NCI-H748 (cell line): ENCODE data around the gene RAC2.
A peak's percentile ranks its signal among the peaks of the same experiment; 100 is the strongest.

Experiments used
- DNase-seq: peaks from one replicate; lab custom pipeline; 2025; ENCODE audit not compliant: unreplicated experiment; lab: John Stamatoyannopoulos, UW

Gene RAC2

DNA sequence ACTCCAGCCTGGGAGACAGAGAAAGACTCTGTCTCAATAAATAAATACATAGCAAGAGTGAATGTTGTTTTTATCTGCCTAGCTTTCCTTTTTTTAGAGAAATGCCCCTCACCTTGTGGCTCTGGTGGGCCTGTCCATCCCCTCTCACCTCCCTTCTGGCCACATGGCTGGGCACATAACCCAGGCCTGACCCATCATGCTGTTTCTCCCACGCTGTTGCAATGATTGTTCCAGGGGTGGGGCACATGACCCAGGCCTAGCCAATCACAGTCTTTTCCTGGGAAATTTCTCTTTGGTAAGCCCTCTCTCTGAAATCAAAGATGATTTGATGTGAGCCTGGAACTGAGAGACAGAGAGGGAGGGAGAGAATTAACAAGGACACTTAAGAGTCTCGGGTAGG lies 32.7 kb upstream of the RAC2 start:
- DNase-seq, result no peak

DNA sequence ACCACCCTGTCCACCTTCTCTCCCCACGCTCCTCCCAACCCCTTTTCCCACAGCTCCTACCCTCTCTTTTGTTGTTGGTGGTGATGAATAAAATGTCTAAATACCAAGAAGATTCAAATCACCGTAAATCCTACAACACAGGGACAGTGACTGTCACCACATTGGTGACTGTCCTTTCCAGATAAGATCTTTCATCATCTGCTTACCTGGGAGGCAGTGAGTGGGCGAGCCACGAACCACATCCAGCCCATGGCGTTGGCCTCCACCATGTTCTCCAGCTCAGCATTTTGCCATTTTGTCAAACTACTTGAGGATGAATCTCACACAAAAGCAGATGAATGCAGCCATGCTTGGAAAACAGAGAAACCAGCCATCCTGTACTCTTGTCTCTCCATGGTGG lies 31.6 kb upstream of the RAC2 start:
- no peak for DNase-seq

DNA sequence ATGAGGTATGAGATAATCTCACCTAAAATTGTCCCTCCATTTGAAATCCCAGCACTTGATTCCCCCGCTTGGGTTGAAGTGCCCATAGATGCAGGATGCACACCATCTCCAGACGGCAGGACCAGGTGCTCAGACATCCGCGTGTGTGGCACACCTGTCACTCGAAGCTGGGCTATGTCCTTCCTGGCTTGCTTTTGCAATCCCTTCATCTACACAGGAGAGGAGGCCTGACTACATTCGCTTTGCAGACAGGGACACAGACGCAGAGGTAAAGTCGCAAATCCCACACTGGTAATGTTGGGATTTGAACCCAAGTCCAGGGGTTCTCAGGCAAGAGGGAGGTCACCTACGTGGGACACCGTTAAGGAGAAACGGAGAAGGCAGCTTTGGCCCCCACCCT lies 31.1 kb upstream of the RAC2 start:
- DNase-seq, result no peak

- no peak for DNase-seq
Measured at GRCh38 chr22:37274380-37274862, 30.4 kb upstream of the RAC2 start.

- DNase-seq, result no peak
Measured at GRCh38 chr22:37273846-37274225, 29.8 kb upstream of the RAC2 start.

DNA sequence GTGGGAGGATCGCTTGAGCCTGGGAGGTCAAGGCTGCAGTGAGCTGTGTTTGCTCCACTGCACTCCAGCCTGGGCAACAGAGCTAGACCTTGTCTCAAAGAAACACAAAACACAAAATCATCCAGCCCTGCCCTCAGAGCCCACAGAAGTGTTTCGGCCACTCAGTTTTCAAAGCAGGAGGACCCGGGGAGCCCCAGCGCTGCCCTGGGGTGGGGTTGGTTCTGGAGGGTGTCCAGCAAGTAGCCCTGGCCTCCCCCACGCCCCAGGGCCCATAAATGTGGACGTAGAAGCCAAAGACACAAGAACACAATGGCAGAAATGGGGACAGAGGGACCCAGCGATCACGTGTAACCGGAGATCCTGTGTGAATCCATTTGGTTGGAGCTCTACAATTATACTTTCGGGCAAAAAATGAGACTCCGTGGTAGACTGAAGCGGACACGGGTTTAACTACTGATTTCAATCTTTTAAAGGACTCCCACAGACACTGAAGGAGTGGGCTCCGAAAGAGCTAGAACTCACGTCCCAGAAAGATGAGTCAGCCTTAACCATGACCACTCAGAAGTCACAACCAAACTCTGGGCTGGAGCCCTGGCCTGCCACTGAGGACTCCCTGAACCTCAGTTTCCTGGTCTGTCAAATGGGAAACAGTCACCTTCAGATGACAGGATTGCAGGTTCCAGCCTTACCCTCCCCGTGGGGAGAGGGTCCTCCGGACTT lies 29.2 kb upstream of the RAC2 start:
- no peak for DNase-seq

DNA sequence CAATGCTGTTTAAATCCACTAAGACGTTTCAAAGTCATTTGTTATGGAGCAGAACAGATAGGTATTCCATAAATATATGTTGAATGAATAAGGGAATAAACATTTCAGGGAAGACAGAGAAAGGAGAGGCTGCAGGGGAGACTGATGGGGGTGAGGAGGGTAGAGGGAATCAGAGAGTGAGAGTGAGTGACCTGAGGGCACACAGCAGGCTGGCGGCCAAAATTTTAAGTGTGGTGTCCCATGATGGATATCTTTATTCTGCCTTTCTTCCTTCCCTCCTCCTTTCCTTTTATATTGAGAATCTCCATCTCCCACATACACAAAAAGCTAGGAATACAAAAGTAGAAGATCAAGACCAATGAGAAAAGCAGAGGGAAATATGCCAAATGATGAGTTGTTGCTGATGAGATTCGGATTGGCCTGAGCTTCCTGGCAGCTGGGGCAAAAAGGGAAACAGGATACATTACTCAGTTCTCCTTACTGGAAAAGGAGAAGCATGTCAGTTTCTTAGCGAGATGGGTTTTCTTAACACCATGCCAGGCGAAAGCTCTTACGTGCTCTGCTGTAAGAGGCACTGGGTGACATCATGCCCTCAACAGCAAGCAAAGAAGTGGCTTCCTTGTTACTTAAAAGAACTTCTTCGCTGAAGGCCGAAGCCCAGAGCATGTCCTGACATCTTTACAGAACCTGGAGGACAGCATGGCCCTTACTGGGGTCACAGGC lies 27.0 kb upstream of the RAC2 start:
- DNase-seq, result no peak

DNA sequence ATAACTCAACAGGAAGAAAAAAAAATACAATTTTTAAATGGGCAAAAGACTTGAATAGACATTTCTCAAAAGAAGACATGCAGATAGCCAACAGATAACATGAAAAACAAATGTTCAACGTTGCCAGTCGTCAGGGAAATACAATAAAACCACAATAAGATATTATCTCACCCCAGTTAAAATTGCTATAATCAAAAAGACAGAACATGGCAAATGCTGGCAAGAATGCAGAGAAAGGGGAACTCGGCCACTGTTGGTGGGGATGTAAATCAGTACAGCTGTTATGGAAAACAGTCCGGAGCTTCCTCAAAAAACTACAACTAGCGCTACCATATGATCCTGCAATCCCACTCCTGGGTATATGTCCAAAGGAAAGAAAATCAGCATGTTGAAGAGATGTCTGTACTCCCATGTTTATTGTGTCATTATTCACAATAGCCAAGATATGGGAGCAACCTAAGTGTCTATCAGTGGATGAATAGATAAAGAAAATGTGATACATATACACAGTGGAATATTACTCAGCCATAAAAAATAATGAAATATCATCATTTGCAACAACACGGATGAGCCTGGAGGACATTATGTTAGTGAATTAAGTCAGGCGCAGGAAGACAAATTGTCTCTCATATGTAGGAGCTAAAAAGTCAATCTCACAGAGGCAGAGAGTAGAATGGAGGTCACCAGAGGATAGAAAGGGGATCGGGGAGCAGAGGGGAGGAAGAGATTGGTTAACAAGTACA lies 26.0 kb upstream of the RAC2 start:
- no peak for DNase-seq

- DNase-seq, result no peak
Measured at GRCh38 chr22:37267661-37268413, 23.8 kb upstream of the RAC2 start.

- DNase-seq, result peak; percentile 51
Measured at GRCh38 chr22:37267135-37267587, 23.1 kb upstream of the RAC2 start.

- DNase-seq, result no peak
Measured at GRCh38 chr22:37266581-37267134, 22.6 kb upstream of the RAC2 start.

DNA sequence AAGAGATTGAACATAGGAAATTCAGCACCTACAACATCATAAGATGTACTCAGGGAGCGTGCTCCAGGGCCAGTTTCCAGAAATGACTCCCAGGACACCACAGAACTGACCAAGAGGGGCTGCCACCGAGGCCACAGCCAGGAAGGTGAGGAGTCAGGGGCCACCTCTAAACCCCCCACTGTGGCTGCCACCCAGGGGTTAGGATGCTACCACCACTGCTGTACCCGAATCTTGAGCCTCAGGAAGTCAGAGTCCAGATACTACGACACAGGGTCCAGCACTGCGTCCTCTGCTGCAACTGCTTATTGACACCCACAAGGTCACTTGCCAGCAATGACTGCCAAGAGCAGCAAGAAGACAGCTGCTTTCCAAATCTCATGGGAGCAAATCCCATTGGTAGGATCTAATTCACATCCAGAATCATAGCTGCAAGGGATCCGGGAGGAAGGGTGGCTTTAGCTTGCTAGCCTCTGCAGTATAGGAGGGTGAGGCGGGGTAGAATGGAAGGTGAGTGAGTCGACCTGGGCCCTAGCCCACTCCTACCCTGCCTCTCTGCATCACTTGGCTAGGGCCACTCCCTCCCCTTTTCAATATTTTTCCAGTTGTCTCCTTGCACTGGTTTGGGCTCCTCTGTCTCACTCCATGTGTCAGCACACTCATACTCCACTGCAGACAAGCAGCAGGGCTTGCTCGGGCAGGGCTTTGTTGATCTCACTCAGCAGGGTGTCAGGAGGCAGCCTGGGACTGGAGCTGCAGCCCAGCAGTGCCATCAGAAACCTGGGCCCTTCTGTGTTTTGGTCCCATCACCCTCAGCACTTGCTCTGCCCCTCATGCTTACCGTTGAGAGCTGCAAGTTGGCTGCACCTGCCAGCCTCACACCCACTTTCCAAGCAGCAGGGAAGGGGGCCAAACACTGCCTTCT lies 20.2 kb upstream of the RAC2 start:
- DNase-seq, result no peak

- DNase-seq, result no peak
Measured at GRCh38 chr22:37262346-37262745, 18.3 kb upstream of the RAC2 start.

DNA sequence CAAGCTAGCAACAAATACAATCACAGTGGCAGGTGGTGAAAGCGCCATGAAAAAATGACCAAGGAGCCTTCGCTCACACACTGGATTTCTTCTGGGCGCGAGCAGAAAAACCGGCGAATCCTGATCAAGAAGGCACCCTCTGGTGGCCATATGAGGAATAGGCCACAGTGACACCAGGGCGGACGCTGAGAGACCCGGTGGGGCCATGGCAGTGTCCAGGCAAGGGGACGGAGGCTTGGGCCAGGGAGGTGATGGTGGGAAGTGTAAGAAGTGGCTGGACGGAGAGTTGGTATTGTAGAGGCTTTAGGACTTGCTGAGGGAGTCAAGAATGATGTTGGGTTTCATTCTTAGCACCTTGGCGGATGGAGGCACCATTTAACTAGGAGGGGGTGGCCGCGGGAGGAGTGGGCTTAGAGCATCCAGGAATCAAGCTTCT lies 16.9 kb upstream of the RAC2 start:
- DNase-seq, result peak; percentile 53

DNA sequence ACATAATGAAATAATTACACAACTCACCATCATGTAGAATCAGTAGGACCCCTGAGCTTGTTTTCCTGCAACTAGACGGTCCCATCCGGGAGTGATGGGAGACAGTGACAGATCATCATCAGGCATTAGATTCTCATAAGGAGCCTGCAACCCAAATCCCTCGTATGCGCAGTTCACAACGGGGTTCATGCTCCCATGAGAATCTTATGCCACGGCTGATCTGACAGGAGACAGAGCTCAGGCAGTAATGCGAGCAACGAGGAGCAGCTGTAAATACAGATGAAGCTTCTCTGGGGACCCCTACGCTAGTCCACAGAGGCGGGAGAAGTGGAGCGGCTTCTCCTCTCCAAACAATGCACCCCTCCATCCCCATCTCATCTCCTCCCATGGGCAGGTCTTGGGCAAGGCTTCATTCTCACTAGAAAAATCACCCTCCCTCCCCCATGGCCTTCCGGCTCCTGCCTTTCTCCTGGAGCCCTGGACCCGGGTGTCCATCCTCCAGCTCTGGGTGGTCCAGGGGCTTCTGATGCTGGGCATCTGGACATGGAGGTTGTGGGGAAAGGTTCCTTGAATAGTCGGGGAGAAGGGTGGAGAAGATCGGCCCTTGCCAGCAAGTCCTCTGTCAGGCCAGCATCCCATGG lies 16.2 kb upstream of the RAC2 start:
- DNase-seq, result no peak

DNA sequence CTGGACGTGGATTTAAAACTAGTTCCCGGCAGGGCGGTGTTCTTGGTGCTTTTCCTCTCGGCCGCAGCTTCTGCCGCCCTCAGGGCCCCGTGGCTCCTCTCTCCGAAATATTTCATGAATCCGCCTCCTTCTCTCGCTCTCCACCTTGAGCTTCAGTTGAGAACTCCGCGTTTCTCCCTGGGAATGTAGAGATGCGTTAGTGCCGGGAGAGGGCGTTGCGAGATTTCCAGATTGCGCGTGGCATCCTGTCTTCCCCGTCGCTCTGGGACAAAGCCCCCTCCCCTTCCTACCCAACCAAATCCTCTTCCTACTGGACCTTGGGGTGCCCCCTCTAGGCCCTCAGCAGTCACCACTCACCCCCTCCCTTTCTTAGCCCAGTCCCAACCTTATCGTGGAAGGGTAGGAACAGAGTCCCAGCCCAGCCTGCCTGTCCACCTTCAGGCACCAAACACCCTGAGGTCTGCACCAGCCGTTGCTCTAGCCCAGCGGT lies 15.5 kb upstream of the RAC2 start:
- no peak for DNase-seq

GRCh38 chr22:37258753-37259401 lies 14.8 kb upstream of the RAC2 start:
- no peak for DNase-seq

DNA sequence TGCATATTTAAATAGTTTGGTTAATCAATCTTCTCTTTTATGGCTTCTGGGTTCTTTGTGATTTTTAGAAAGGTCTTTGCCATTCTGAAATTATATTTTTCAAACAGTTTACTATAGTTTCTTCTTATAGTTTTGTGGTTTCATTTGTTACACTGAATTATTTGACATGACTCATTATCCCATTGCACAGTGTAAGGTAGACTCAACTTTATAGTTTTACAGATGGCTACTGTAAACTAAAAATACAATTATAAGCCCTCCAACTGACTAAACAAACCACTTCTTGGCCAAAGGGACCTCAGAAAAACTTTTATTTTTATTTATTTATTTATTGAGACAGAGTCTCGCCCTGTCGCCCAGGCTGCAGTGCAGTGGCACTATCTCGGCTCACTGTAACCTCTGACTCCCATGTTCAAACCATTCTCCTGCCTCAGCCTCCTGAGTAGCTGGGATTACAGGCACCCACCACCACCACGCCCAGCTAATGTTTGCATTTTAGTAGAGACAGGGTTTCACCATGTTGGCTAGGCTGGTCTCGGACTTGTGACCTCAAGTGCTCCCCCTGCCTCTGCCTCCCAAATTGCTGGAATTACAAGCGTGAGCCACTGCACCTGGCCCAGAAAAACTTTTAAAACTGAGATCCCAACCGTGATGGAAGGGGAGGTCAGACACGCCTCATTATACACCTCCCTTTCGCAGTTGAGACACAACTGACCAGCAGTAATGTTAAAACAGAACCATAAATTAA lies 14.1 kb upstream of the RAC2 start:
- DNase-seq, result no peak
